GM18907 (cell line): ENCODE data around the gene FRMD4A.

Experiments used
- ATAC-seq: cut with Tn5 transposase; IDR thresholded peaks from one replicate; pipeline ENCODE4 v1.9.1; 2021; ENCODE audit warnings: mild to moderate bottlenecking, moderate library complexity; ENCODE audit not compliant: unreplicated experiment

Gene FRMD4A

DNA sequence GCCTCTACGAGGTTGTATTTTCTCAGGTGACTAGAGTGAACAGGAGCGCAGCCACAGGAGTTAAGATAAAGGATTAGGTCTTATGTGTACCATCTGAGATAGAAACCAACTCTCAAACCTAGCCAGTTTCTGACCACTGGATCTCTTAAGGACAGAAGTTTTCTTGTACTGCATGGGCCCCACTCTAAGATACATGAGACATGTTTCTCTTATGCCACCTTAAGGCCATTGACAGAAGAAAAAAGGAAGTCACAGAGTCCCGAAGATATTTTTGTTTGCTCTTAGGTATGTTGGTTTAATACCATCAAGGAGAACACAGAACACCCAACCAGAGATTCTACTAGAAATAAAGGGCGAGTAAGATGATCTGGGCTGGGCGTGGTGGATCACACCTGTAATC, 335.8 kb downstream of the FRMD4A start:
- ATAC-seq: no peak

DNA sequence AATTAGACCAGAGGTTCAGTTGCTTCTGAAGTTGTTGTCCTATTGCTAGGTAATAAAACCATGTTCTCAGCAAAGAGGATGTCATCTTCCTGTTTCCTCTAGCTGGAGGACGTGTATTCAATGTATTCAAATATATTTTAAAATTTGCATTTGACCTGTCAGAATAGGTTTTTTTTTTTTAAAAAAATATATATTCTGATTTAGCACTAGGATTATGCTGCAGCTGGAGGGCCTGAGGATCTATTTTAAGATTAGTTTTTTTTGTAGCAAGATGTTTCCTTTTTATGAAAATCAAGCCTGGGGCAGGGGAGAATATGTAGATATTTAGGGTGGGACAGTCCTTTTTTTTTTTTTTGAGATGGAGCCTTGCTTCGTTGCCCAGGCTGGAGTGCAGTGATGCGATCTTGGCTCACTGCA, 337.0 kb downstream of the FRMD4A start:
- no peak for ATAC-seq

DNA sequence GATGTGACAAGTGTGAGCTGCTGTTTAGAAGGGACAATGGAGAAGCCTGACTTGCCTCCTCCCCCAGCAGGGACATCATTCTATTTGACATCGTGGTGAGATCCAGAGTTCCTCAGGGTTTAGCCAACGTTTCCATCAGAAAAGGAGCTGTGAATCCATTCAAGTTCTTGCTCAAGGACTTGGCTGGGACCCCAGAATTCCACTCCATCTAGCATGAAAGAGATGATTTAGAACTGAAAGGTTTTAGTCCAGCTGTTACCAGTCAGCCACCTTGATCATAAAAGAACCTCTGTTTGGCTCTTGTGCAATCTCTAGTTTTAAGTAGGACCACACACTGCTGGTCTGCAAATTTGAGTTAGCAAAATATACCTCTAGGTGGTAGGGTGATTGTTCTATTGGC, 337.6 kb downstream of the FRMD4A start:
- no peak for ATAC-seq

DNA sequence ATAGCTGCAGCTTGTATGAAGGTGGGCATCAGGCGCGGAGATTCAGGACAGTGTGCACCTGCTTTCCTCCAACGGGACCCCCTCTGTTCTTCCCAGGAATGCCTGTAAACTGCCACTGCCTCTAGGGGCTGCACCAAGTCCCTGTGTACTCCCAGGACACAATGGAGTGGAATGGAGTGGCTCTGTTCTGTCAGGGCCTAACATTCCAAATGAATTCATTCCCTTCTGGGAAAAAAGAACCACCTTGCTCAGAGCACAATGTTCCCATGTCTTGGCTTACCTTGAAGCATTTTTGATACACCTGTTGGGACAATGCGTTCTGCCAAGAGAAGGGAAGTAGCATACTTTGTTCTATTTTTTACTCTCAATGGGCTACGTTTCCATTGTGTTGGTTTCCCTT, 339.4 kb downstream of the FRMD4A start:
- no peak for ATAC-seq

DNA sequence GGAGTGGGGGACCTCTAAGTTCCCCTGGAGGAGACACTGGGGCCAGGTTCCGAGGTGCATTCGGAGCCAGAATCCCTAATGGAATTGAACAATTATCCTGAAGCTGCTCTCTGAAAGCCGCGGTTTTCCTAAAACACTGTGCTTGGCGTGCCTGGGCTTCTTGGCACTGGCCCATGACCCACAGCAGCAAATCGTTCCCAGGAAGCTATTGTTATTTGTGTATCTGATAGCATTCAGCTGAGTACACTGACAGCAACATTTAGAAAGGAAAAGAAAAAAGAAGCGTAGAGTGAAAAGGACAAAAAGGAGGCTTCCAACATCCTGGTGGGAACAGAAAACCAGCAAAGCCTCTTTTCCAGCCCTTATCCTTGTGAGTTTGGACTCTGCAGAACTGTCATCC, 339.8 kb downstream of the FRMD4A start:
- ATAC-seq: no peak

DNA sequence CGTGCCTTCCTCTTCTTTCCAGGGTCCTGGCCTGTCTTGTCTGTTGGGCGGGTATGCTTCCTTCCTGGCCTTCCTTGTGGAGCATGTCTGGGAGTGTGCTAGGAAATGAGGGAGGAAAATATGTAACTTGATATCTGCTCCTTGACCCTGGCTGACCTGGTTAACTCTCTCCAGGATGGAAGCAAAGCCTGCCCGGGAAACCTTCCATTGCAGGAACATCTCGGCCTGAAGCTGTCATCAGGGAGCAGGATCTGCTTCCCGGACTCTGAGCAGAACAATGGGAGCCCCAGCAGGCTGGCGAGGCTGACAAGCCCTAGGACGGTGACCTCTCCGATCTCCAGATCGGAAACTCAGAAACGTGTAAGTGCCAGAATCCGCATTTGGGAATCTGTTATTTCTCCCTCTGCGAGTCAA, 340.3 kb downstream of the FRMD4A start:
- no peak for ATAC-seq

DNA sequence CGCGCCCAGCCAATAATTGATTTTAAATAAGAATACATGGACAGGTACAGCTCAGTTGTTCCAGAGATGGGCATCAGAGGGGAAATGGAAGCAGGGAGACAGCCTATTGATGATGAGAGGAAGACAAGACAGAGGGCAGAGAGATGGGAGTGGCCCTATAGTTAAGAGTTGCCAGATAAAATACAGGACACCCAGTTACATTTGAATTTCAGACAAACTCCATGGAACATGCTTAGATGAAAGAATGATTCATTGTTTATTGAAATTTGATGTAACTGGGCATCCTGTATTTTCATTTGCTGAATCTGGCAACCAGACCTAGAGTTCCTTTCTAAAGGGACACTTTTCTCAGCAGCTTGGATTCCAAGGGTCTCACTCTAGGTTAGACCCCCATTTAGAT, 341.1 kb downstream of the FRMD4A start:
- ATAC-seq: no peak

DNA sequence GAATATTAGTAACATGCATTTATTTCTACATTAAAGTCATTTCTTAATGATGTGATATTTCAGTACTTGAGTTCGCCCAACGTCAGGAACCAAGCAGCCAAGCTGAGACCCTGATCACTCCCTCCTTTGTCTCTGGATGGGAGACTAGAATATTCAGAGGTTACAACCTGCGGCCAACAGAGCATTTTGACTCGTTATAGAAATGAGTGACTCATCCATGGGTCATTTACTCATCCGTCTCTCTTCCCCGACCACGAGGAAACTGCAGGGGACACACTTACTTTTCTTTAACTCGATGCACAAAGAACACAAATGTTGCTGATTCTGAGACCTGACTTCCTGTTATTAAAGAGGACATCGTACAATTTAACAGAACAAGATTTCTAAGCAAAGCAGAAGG, 343.3 kb downstream of the FRMD4A start:
- ATAC-seq: no peak

DNA sequence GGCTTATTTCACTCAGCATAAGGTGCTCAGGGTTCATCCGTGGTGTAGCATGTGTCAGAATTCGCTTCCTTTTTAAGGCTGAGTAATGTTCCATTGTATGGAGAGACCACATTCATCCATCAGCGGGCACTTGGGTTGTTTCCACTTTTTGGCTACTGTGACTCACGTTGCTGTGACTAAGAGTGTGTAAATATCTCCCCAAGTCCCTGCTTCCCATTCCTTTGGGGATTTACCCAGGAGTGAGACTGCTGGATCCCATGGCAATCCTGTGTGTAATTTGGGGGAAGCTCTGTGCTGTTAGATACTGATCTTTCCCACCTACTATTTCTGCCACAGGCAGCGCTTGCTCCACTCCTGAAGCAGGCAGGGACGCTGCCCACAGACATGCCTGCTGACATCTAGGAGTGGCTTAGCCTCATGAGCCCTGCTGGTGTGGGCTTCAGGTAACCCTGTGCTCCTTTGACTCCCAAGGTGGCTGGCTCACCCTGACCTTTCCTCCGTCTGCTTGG, 346.0 kb downstream of the FRMD4A start:
- ATAC-seq: no peak

DNA sequence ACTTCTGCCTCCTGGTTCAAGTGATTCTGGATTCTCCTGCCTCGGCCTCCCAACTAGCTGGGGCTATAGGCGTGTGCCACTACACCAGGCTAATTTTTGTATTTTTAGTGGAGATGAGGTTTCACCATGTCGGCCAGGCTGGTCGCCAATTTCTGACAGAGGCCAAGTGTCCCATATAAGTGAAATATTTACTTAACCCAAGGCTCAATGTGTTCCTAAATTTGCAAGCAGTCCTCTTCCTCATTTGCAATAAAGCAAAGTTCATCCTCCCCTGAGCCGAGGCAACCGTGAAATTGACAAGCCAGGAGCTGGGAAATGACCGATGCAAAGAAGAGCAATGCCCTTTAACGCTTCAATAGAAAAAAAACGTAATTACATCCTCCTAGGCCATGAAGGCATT, 347.7 kb downstream of the FRMD4A start:
- ATAC-seq: no peak

DNA sequence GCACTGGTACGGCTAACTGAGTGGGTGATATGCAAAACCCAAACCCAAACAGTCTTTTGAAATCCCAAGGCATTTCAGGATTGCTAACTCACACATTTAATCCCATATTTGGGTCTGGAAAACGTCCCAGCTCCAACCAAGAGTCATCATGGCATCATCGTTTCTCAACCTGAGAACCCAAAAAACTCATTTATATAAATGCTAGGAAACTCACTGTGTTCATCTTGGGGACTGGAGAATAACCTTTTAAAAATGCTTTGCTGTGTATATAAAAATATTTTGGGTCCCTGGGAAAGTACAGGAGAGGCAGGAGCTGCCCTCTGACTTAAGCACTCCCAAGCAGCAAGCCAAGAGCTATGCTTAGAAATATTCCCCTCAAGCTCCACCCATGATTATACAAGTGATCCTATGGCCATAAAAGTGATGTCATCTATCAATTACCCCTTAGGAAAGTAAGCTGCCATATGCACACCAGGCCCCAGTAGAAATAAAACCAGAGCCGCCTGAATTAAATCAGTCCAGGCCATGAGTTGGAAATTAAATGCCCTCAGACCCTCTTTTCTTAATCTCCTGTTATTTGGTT, 352.1 kb downstream of the FRMD4A start:
- ATAC-seq: no peak

DNA sequence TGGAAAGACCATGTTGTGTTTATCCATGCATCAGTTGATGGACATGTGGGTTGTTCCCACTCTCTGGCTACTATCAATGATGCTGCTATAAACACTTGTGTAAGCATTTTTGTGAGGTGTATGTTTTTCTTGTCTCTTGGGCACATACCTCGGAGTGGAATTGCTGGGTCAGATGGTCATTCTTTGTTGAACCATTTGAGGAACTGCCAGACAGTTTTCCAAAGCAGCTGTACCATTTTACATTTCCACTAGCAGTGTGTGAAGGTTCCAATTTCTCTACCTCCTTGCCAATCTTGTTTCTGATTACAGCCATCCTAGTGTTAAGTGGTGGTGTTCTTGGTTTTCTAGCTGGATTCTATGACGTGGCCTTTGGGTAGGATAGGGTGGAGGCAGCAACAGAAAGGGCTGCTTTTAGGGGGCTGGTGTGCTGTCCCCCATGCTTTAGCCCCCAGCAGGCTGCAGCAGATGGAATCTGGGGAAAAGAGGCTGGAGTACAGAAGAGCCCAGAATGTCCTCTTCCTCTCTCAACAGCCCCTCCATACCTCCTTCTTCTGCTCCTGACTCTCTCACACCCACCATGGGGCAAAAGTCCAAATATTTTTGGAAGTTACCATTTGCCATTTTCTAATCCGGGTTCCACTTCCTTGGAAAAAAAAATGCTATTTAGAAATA, 352.7 kb downstream of the FRMD4A start:
- ATAC-seq: no peak

DNA sequence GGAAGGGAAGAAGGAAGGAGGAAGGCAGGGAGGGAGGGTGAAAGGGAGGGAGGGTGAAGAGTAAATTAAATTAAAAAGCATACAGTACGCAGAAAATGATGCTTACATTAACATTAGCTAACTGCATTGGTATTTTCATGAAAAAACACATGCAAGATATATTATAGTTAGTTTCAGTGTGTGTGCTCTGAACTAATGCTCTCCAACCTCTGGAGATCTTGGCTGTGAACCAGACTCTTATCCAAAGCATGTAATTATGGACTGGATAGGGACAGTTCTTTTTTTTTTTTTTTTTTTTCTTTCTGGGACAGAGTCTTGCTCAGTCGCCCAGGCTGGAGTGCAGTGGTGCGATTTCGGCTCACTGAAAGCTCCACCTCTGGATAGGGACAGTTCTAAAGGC, 357.0 kb downstream of the FRMD4A start:
- no peak for ATAC-seq

DNA sequence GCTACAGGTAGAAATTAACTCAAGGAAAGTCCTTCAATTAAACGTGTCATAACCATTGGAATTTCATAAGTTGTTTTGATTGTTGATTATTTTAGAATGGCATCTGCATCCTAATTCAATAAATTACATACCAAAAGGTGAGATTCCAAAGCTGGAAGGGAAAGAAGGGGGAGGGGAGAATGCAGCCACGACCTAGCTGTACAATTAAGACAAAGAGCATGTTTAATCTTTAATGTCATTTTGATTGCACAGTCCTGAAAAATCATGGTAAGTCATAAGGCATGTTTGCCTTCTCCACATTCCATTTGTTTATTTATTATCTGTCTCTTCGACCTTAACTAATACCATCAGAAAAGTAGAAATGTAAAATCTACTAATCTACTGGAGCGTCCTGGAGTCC, 358.1 kb downstream of the FRMD4A start:
- ATAC-seq: no peak

DNA sequence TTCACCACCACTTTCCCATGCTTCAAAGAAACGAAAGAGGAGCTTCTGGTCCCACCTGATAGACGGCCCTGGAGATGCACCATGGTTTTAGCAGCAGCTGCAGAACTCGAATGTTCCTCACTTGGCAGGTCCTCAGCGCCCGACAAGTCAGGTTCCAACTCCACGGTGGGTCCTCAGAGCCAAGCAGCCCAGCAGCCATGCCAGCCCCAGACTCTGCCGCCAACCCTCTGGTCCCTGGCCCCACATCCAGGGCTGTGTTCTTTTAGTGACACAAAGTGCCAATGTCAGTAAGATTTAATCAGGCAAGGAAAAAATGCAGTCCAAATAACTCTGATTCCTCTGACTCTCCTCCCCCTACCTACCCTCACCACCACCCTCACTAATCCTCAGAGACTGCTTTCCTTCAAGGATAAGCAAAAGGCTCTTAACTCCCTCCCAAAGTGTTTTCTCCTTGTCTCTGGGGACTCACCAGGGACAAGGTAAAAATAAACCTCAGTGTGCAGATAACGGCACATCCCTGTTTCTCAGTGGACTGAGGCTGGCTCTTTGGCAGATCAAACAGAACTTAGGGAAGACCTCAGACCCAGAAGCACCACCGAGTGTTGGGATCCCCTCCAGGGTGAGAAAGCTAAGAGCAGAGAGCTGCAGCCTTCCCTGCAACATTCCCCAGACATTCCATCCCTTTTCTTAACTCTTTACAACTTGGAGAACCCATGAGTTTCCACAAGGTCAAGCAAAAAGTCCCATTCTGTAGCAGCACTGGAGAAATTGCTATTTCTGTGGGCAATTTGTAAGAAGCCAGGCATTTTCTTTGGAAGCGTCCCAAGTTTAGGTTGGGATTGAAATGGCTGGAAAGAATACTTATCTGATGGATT, 358.9 kb downstream of the FRMD4A start:
- no peak for ATAC-seq

DNA sequence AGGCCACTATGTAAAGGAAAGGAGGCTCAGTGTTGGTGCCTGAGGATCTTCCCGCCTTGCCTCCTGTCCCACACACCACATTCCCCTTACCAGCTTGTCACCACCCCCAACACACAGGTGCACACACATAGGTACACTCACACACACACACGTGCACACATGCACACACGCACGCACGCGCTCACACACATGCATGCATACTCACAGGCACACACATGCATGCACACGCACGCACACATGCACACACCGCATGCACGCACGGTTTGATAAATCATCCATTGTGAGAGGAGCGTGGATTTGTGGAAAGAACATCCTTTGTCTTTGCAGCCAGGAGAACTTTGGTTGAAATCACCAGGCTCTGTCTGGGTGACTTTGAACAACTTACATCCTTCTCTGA, 359.8 kb downstream of the FRMD4A start:
- no peak for ATAC-seq

DNA sequence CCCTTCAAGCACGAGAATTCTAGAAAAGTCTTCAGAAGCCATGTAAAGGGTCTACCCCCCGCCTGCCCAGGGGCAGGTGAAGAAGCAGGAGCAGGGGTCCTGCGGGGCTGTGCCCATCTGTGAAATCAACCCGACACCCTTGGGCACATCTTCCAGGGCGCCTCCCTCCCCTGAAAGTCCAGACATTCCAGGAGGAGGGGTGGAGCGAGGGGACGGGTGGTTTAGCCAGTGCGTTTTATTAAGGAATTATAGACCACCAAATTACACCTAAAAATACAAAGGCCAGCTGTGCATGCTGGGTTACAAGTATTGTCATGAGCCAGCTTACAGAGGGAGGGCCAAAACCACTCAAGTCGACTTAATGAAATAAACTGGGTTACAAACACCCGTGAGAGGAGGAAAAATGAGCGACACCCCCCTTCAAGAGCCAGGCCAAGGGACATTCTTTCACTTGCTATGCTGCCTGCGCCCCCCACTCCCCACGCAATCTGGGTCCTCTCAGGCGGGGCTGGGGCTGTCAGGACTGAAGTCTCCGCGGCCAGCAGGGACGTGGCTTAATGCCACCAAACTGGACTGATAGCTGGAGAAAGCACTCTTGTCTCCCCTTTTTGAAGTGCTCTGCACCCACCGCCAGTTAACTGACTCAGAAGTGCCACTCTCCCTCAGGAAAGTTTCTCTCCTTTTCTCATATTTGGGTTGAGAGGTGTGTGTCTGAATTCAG, 360.3 kb downstream of the FRMD4A start:
- no peak for ATAC-seq

DNA sequence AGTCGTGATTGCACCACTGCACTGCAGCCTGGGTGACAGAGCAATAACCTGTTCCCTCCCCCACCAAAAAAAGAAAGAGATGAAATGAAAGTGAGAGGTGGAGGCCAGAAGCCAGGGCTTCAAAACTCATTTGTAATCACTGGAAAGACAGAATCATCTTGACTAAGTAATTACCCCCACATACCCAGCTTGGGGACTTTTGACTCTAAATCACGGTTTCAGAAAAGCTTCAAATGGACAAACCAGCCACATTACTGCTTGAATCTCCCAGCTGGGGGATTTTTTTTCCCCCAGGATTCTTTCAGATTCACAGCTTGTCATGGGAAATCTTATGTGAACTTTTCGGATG, 361.0 kb downstream of the FRMD4A start:
- no peak for ATAC-seq

DNA sequence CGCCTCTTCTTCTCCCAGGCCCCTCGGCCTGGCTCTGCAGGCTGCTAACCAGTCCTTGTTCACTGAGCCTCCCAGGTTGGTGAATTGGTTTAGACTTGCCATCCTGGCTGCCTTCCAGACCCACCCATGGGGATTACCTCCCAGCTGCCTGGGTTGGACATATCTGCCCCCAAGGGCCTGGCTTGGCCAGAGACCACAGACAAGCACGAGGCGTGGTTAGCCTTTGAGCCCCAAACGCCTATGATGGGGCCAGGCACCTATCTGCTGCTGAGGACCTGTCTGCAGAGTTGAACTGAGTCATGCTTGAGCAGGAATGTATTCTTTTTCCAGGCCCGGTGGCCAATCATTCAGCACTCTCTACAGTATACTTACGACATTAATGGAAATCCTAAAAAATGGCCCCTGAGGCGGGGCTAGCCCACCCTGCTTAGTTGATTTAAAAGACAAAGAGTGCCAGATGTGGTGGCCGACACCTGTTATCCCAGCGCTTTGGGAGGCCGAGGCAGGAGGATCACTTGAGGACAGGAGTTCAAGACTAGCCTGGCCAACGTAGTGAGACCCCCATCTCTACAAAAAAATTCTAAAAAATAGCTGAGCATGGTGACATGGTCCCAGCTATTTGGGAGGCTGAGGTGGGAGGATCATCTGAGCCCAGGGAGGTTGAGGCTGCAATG, 361.5 kb downstream of the FRMD4A start:
- no peak for ATAC-seq

DNA sequence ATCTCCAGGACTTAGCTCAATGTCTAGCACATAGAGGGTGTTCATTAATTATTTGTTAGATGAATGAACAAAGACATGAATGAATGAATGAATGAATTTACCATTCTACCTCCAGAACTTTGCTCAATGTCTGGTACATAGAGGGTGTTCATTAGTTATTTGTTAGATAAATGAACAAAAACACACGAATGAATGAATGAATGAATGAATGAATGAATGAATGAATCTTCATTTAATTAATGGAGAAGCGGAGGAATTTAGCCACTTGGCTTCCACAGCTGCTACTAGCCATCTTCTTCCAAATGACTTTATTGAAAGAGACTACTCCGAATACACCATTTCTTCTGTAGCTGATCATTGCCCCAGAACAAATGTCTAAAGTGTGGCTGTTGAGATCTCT, 368.9 kb downstream of the FRMD4A start:
- ATAC-seq: no peak

DNA sequence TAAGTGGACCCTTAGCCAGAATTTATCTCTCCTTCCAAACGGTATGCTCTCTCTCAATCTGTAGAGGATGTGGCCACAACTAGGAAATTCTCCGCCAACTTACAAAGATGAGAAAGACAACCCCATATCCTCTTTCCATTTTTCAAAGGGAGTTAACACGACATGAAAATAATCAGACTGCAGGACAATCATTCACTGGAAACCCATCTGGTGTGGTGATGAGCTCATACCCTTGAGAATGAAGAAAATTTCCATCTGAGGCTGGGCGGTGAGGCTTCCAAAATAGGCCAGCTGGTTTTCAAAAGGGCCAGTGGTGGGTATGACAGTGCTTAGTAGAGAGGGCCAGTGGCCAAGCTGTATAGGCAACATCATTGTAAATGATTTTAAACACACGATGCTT, 369.6 kb downstream of the FRMD4A start:
- ATAC-seq: no peak
